Muscle of leg (tissue), 11 donors: Measurements from ENCODE around the gene CDC42BPB. TPM values are rescaled to one million over a fixed set of nuclear protein-coding genes. Genes with fewer than 3 reads are reported as not detected.
A peak's percentile ranks its signal among the peaks of the same experiment; 100 is the strongest.

Experiments used
- DNase-seq: peaks from one replicate; pipeline ENCODE4 v3.0.0; 2013
- H3K27ac ChIP-seq: one replicate; pipeline ENCODE4 v1.5.1; 2013; ENCODE audit warnings: mild to moderate bottlenecking, low read length, control low read depth
- H3K27me3 ChIP-seq: one replicate; pipeline ENCODE4 v1.6.1; 2013; ENCODE audit warnings: low read length; ENCODE audit not compliant: control insufficient read depth, insufficient read depth
- H3K36me3 ChIP-seq: one replicate; pipeline ENCODE4 v1.6.1; 2013; ENCODE audit warnings: low read length; ENCODE audit not compliant: control insufficient read depth, insufficient read depth
- H3K4me1 ChIP-seq: one replicate; pipeline ENCODE4 v1.6.1; 2013; ENCODE audit warnings: low read length; ENCODE audit not compliant: control insufficient read depth, insufficient read depth
- H3K4me3 ChIP-seq: one replicate; pipeline ENCODE4 v1.5.1; 2013; ENCODE audit warnings: low read length, control low read depth
- H3K9me3 ChIP-seq: replicated peaks from 2 replicates; pipeline ENCODE4 v1.6.1; 2013; ENCODE audit warnings: low read depth, low read length; ENCODE audit not compliant: control insufficient read depth
- WGBS: methylation state at CpG from one replicate; pipeline ENCODE4 v1.1.5; 2013; ENCODE audit warnings: missing lambda C conversion rate; ENCODE audit not compliant: insufficient coverage; 5-methylcytosine and 5-hydroxymethylcytosine counted together
- polyA plus RNA-seq, 8 donors: library from polyadenylated mRNA; unstranded; fragments of 120-200 nt; gene quantifications; one replicate each; pipeline versions ENCODE4 v1.2.1 to v1.2.3, GENCODE V29; 2013; ENCODE audit warnings: inconsistent platforms in 1 of 8, low replicate concordance in 1 of 8; ENCODE audit not compliant: insufficient read length in 8 of 8, insufficient read depth in 1 of 8
- total RNA-seq: library from RNA; stranded (reverse); fragments of 120-200 nt; gene quantifications from one replicate; pipeline ENCODE4 v1.2.4, GENCODE V29; 2013

The CDC42BPB gene
- total and polyA plus RNA-seq, 9 donors = 34.8 to 65.7 (median 55.4) TPM

GRCh38 chr14:102953100-102953499, 104.2 kb downstream of the CDC42BPB start:
- peaks cover 28% of the 10 kb centered on the region for H3K4me1 ChIP-seq
- H3K9me3 ChIP-seq = no peaks in the 10 kb centered on the region
- H3K27me3 ChIP-seq = no peaks in the 10 kb centered on the region
- H3K27ac ChIP-seq = no peak overlapping the region
- no peak for DNase-seq
- WGBS = 82% methylated on average over 13 of the region's 15 CpGs
- H3K36me3 ChIP-seq = peaks cover 80% of the 10 kb centered on the region
- no peak overlapping the region for H3K4me3 ChIP-seq

- H3K9me3 ChIP-seq = no peaks in the 10 kb centered on the region
- DNase-seq = no peak
- peaks cover 28% of the 10 kb centered on the region for H3K4me1 ChIP-seq
- no peak overlapping the region for H3K27ac ChIP-seq
- H3K27me3 ChIP-seq = no peaks in the 10 kb centered on the region
- whole genome bisulfite sequencing = 94% methylated on average over 6 of the region's 6 CpGs
- H3K4me3 ChIP-seq = no peak overlapping the region
- peaks cover 78% of the 10 kb centered on the region for H3K36me3 ChIP-seq
Observed at GRCh38 chr14:102952276-102952675, 105.1 kb downstream of the CDC42BPB start.

- Histone ChIP-seq H3K9me3 (no peaks in the 10 kb centered on the region), H3K27me3 (no peaks in the 10 kb centered on the region), H3K36me3 (peaks cover 80% of the 10 kb centered on the region), H3K4me3 (no peak overlapping the region), H3K27ac (no peak overlapping the region), H3K4me1 (peaks cover 28% of the 10 kb centered on the region)
- DNase-seq = no peak
- WGBS = 71% methylated on average over 3 of the region's 8 CpGs
Observed at GRCh38 chr14:102951799-102952198, 105.5 kb downstream of the CDC42BPB start.

GRCh38 chr14:102951034-102951433, 106.3 kb downstream of the CDC42BPB start:
- Histone ChIP-seq H3K36me3 (peaks cover 80% of the 10 kb centered on the region), H3K9me3 (no peaks in the 10 kb centered on the region), H3K27ac (no peak overlapping the region), H3K4me3 (no peak overlapping the region), H3K27me3 (no peaks in the 10 kb centered on the region), H3K4me1 (peaks cover 28% of the 10 kb centered on the region)
- WGBS = 71% methylated on average over 9 of the region's 10 CpGs
- DNase-seq = no peak

- no peak overlapping the region for H3K4me3 ChIP-seq
- no peaks in the 10 kb centered on the region for H3K27me3 ChIP-seq
- peak; percentile 68 for DNase-seq
- peaks cover 28% of the 10 kb centered on the region for H3K4me1 ChIP-seq
- peak overlapping the region; percentile 18 for H3K27ac ChIP-seq
- WGBS = 74% methylated on average over 23 of the region's 23 CpGs
- H3K36me3 ChIP-seq = peaks cover 85% of the 10 kb centered on the region
- no peaks in the 10 kb centered on the region for H3K9me3 ChIP-seq
Observed at GRCh38 chr14:102949801-102950451, 107.4 kb downstream of the CDC42BPB start.

- WGBS = 75% methylated on average over 8 of the region's 28 CpGs
- Histone ChIP-seq H3K36me3 (peaks cover 85% of the 10 kb centered on the region), H3K27me3 (no peaks in the 10 kb centered on the region), H3K9me3 (no peaks in the 10 kb centered on the region), H3K4me3 (no peak overlapping the region), H3K4me1 (peaks cover 28% of the 10 kb centered on the region), H3K27ac (peak overlapping the region; percentile 84)
- peak; percentile 83 for DNase-seq
Observed at GRCh38 chr14:102949062-102949800, 108.1 kb downstream of the CDC42BPB start.

GRCh38 chr14:102948698-102949061, 108.7 kb downstream of the CDC42BPB start:
- Histone ChIP-seq H3K36me3 (peaks cover 85% of the 10 kb centered on the region), H3K4me1 (peaks cover 28% of the 10 kb centered on the region), H3K4me3 (no peak overlapping the region), H3K9me3 (no peaks in the 10 kb centered on the region), H3K27me3 (no peaks in the 10 kb centered on the region), H3K27ac (peak overlapping the region; percentile 84)
- 69% methylated on average over 8 of the region's 9 CpGs for WGBS
- no peak for DNase-seq

GRCh38 chr14:102947321-102948103, 109.8 kb downstream of the CDC42BPB start:
- H3K4me3 ChIP-seq = no peak overlapping the region
- H3K4me1 ChIP-seq = peaks cover 28% of the 10 kb centered on the region
- no peaks in the 10 kb centered on the region for H3K27me3 ChIP-seq
- H3K27ac ChIP-seq = no peak overlapping the region
- H3K9me3 ChIP-seq = no peaks in the 10 kb centered on the region
- no peak for DNase-seq
- 89% methylated on average over 24 of the region's 27 CpGs for WGBS
- peaks cover 82% of the 10 kb centered on the region for H3K36me3 ChIP-seq

GRCh38 chr14:102945346-102946130, 111.8 kb downstream of the CDC42BPB start:
- Histone ChIP-seq H3K4me1 (peaks cover 20% of the 10 kb centered on the region), H3K27ac (no peak overlapping the region), H3K4me3 (no peak overlapping the region), H3K27me3 (no peaks in the 10 kb centered on the region), H3K36me3 (peaks cover 88% of the 10 kb centered on the region), H3K9me3 (no peaks in the 10 kb centered on the region)
- DNase-seq = no peak
- WGBS = 83% methylated on average over 24 of the region's 29 CpGs
